Spinal cord (tissue), 10 donors: ENCODE data around the gene TIPIN. TPM values are rescaled to one million over a fixed set of nuclear protein-coding genes. Genes with fewer than 3 reads are reported as not detected.
"Not testable (repeated sequence)": the region's sequence is repeated elsewhere in the genome, so short reads cannot be mapped to it uniquely, and the experiment has no call there.

Experiments used
- DNase-seq, 6 donors: peaks; one replicate each; pipeline versions ENCODE4 v3.0.0 to v3.0.0-alpha.2; 2013 to 2015; ENCODE audit warnings: low spot score in 6 of 6, low read depth in 4 of 6
- H3K27ac ChIP-seq: one replicate; pipeline ENCODE4 v1.5.1; 2013; ENCODE audit warnings: low read depth, low read length, control low read depth
- H3K27me3 ChIP-seq: one replicate; pipeline ENCODE4 v1.6.1; 2013; ENCODE audit warnings: low read length; ENCODE audit not compliant: control insufficient read depth, insufficient read depth
- H3K36me3 ChIP-seq: one replicate; pipeline ENCODE4 v1.6.1; 2013; ENCODE audit warnings: low read length; ENCODE audit not compliant: control insufficient read depth, insufficient read depth
- H3K4me1 ChIP-seq: one replicate; pipeline ENCODE4 v1.6.1; 2013; ENCODE audit warnings: low read length; ENCODE audit not compliant: control insufficient read depth, insufficient read depth
- H3K4me3 ChIP-seq: one replicate; pipeline ENCODE4 v1.5.1; 2013; ENCODE audit warnings: low read depth, low read length, control low read depth
- H3K9me3 ChIP-seq: one replicate; pipeline ENCODE4 v1.6.1; 2013; ENCODE audit warnings: low read length; ENCODE audit not compliant: control insufficient read depth, insufficient read depth
- WGBS: methylation state at CpG from one replicate; pipeline ENCODE4 v1.1.5; 2013; ENCODE audit warnings: missing lambda C conversion rate; ENCODE audit not compliant: insufficient coverage; 5-methylcytosine and 5-hydroxymethylcytosine counted together
- polyA plus RNA-seq, 2 donors: library from polyadenylated mRNA; unstranded; fragments of 120-200 nt; gene quantifications; one replicate each; pipeline ENCODE4 v1.2.1, GENCODE V29; 2013; ENCODE audit not compliant: insufficient read length in 2 of 2
- total RNA-seq, 2 donors: library from RNA; depleted of rRNA in 1 of 2; stranded (reverse); fragments of 120-200 nt in 1 of 2; fragments of >200 nt in 1 of 2; gene quantifications; one replicate each; pipeline versions ENCODE4 v1.2.3 to v1.2.4, GENCODE V29; 2013 to 2014
- donor health status: healthy.

Gene TIPIN
- total and polyA plus RNA-seq, 4 donors = 10.7 to 17.7 (median 12.8) TPM

DNA sequence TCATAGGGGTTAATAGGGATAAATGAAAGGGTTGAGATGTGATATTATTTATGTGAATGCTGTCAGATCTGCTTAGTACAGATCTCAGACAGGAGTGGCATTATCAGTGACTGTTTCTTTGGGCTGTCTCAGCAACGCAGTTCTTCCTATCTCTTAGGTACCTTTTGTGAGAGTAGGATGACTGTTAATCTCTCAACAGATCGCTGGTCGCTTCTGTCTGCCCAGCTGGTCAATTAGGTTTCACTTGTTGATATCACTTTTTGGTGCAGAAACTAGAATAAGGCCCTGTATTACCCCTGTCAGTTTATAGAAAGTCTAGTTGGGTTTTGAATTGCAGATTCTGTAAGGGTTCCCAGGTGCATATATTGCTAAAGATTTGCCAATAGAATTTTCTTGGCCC is 46.7 kb downstream of the TIPIN start:
- peaks cover 35% of the 10 kb centered on the region for H3K36me3 ChIP-seq
- no peaks in the 10 kb centered on the region for H3K27me3 ChIP-seq
- WGBS = 84% methylated on average over 3 of the region's 3 CpGs
- H3K27ac ChIP-seq = no peak overlapping the region
- no peaks in the 10 kb centered on the region for H3K4me1 ChIP-seq
- no peaks in the 10 kb centered on the region for H3K9me3 ChIP-seq
- no peak for DNase-seq
- H3K4me3 ChIP-seq = no peak overlapping the region

- WGBS = 64% methylated on average over 2 of the region's 3 CpGs
- Histone ChIP-seq H3K36me3 (peaks cover 34% of the 10 kb centered on the region), H3K4me1 (no peaks in the 10 kb centered on the region), H3K4me3 (no peak overlapping the region), H3K9me3 (no peaks in the 10 kb centered on the region), H3K27ac (no peak overlapping the region), H3K27me3 (no peaks in the 10 kb centered on the region)
- DNase-seq = no peak
These were observed 48.0 kb downstream of the TIPIN start for GRCh38 chr15:66308531-66308930.

DNA sequence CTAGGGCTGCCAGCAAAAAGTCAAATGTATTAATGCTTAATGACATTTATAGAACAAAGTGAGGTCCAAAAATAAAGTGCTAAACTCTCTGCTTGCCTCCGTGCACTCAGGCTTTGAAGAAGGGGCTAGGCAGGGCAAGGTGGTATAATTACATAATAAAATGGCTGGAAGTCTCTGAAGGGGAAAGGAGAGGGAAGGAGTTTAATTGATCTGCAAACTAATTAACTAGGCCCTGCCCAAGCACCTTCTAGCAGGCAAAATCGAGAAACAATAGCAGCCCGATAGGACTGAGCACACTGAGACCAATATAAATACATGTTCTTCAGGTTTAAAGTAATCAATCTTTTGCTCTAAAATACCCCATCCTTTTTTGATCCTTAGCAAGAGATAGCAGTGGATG is 50.1 kb downstream of the TIPIN start:
- Histone ChIP-seq H3K4me3 (no peak overlapping the region), H3K9me3 (no peaks in the 10 kb centered on the region), H3K4me1 (no peaks in the 10 kb centered on the region), H3K27me3 (no peaks in the 10 kb centered on the region), H3K27ac (no peak overlapping the region), H3K36me3 (peaks cover 21% of the 10 kb centered on the region)
- peak in 1 of 6 donors; percentile 31 for DNase-seq
- WGBS = no CpG with 5 or more reads among the region's 3 CpGs

- DNase-seq, H3K9me3 ChIP-seq, H3K4me1 ChIP-seq, H3K4me3 ChIP-seq, H3K27me3 ChIP-seq, H3K27ac ChIP-seq: not testable (repeated sequence)
- 93% methylated on average over 3 of the region's 10 CpGs for WGBS
- peaks cover 13% of the 10 kb centered on the region for H3K36me3 ChIP-seq
These were observed 52.1 kb downstream of the TIPIN start for GRCh38 chr15:66304425-66304824.

GRCh38 chr15:66302489-66303278 is 53.8 kb downstream of the TIPIN start:
- Histone ChIP-seq H3K36me3 (peaks cover 15% of the 10 kb centered on the region), H3K27ac (no peak overlapping the region), H3K27me3 (no peaks in the 10 kb centered on the region), H3K4me3 (no peak overlapping the region), H3K4me1 (peaks cover 4% of the 10 kb centered on the region), H3K9me3 (no peaks in the 10 kb centered on the region)
- DNase-seq = no peak
- 100% methylated on average over 1 of the region's 5 CpGs for WGBS

DNA sequence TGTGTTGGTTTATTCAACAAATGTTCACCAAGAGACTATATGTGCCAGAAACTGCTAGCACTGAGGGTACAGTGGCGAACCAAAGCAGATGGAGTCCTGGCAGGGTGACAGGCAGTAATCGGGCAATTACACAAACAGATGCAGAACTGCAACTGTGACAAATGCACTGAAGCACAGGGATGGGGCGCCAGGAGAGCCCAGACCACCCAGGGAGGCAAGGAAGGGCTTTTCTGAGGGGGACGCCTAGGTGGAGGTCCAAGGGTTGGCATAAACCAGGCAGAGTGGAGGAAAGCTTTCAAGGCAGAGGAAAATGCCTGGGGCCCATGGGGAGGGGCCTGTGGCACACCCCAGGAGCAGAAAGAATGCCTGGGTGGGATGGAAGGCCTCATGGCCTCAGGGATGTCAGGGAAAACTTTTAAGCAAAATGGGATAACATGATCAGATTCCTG is 57.7 kb downstream of the TIPIN start:
- Histone ChIP-seq H3K4me1 (peaks cover 12% of the 10 kb centered on the region), H3K36me3 (peaks cover 8% of the 10 kb centered on the region), H3K27ac (no peak overlapping the region), H3K9me3 (no peaks in the 10 kb centered on the region), H3K4me3 (no peak overlapping the region), H3K27me3 (no peaks in the 10 kb centered on the region)
- peak in 3 of 6 donors; percentile 26 to 89 (median 87) for DNase-seq
- WGBS = 26% methylated on average over 4 of the region's 4 CpGs

DNA sequence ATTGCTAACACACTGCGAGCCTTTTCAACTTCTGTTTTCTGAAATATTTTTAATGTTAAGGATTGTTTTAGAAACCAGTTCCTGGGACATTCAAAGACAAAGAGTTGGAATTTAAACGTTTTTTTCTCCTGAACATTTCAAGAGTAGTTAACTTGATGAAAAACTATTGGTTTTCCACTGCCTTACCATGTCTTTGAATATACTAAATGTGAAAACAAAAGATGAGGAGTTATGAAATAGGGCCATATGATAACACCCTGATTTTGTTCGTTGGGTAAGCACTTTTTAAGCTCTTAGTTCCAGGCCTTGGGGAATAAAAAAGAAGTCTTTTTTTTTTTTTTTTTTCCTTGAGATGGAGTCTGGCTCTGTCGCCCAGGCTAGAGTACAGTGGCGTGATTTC is 60.3 kb downstream of the TIPIN start:
- Histone ChIP-seq H3K36me3 (peaks cover 5% of the 10 kb centered on the region), H3K4me3 (no peak overlapping the region), H3K27me3 (no peaks in the 10 kb centered on the region), H3K27ac (no peak overlapping the region), H3K4me1 (peaks cover 25% of the 10 kb centered on the region), H3K9me3 (no peaks in the 10 kb centered on the region)
- no peak for DNase-seq
- WGBS = no CpG with 5 or more reads among the region's 5 CpGs

GRCh38 chr15:66294932-66295235 is 61.6 kb downstream of the TIPIN start:
- Histone ChIP-seq H3K27ac (no peak overlapping the region), H3K4me3 (peak overlapping the region; percentile 62), H3K36me3 (peaks cover 5% of the 10 kb centered on the region), H3K9me3 (no peaks in the 10 kb centered on the region), H3K4me1 (peaks cover 25% of the 10 kb centered on the region), H3K27me3 (no peaks in the 10 kb centered on the region)
- 50% methylated on average over 1 of the region's 3 CpGs for WGBS
- no peak for DNase-seq

- Histone ChIP-seq H3K36me3 (peaks cover 5% of the 10 kb centered on the region), H3K9me3 (no peaks in the 10 kb centered on the region), H3K27ac (peak overlapping the region; percentile 91), H3K4me1 (peaks cover 25% of the 10 kb centered on the region), H3K27me3 (no peaks in the 10 kb centered on the region), H3K4me3 (peak overlapping the region; percentile 62)
- WGBS = 0% methylated on average over 12 of the region's 16 CpGs
- peak in 2 of 6 donors; percentile 68 to 76 for DNase-seq
These were observed 62.1 kb downstream of the TIPIN start for GRCh38 chr15:66294157-66294931.
